GM10266 (cell line): ENCODE data around the gene ACVR1C.
A peak's percentile ranks its signal among the peaks of the same experiment; 100 is the strongest.

Experiments used
- DNase-seq: peaks from one replicate; pipeline ENCODE4 v3.0.0; 2012; ENCODE audit errors: extremely low spot score
- CTCF ChIP-seq: IDR thresholded peaks from 2 replicates; pipeline ENCODE4 v1.5.1; 2012; ENCODE audit warnings: mild to moderate bottlenecking, low read depth; ENCODE audit not compliant: control insufficient read depth, insufficient read depth; ENCODE audit errors: missing control alignments

The ACVR1C gene

GRCh38 chr2:157487271-157487610, 141.4 kb downstream of the ACVR1C start:
- no peak for DNase-seq

GRCh38 chr2:157486596-157487270, 141.9 kb downstream of the ACVR1C start:
- no peak for DNase-seq
- no peak for TF ChIP-seq CTCF

More at GRCh38 chr2:157487271-157487610, 141.4 kb downstream of the ACVR1C start:
- no peak for TF ChIP-seq CTCF

DNA sequence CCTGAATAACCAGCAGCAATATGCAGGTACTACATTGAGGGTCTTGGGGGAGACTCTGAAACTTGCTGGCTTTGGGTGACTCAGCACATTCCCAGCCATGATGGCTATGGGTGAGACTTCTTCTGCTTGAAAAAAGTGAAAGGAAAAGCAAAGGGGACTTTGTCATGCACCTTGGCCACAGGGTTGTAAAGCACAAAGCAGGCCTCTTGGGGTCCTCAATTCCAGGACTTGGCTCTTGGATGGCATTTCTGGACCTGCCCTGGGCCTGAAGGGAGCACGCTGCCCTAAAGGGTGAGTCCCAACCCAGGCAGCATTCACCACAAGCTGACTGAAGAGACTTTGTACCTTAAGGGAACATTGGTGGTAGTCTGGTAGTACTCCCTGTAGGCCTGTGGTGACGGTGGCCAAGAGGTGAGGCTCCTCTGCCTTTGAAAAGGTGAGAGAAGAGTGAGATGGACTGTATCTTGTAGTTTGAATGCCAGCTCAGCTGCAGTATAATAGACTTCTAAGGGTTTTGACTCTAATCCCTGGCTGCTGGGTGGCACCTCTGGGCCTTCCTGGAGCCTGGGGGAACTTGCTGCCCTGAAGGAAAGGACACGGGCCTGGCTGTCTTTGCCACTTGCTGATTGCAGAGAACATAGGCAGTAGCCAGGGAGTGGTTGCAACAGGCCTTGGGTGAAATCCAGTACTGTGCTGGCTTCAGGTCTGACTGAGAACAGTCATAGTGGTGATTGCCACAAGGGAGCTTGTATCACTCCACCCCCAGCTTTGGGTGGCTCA, 148.3 kb downstream of the ACVR1C start:
- DNase-seq, result peak; percentile 13
- TF ChIP-seq CTCF, result no peak

DNA sequence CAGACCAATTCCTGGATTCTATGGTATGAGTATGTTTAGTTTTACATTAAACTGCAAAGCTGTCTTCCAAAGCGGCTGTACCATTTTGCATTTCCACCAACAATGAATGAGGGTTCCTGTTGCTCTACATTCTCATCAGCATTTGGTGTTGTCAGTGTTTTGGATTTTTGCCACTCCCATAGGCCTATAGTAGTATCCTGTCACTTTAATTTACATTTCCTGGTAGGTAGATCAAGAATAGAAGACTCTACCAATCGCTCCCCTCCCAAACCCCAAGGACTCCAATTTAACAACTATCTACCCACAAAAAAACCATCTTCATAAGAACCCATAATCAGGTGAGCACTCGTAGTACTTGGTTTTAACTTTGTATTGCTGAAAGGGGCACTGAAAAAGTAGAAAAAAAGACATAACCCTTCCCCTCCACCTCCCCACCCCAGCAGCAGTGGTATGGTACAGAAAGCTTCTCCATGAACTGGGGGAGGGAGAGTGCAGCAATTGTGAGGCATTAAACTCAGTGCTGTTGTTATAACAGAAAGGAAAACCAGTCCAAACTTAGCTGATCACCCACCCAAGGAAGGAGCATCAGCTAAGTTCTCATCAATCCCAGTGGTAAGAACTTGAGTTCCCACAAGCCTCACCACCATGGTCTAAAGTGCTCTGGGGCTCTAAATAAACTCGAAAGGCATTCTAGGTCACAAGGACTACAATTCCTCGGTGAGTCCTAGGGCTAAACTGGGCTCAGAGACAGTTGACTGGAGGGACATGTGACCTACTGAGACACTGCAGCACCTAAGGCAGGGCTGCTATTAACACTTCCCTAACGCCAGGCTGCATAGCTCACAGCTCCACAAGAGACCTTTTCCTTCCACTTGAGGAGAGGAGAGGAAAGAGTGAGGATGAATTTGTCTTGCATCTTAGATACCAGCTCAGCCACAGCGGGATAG, 149.3 kb downstream of the ACVR1C start:
- no peak for TF ChIP-seq CTCF
- DNase-seq, result no peak

GRCh38 chr2:157477919-157478318, 150.7 kb downstream of the ACVR1C start:
- DNase-seq, result no peak
- no peak for TF ChIP-seq CTCF

- DNase-seq, result no peak
- TF ChIP-seq CTCF, result no peak
These were observed 151.5 kb downstream of the ACVR1C start for GRCh38 chr2:157476953-157477709.
